Naive thymus-derived CD4-positive, alpha-beta T cell (primary cell): ENCODE results near the gene CCDC180. TPM values are rescaled to one million over a fixed set of nuclear protein-coding genes. Genes with fewer than 3 reads are reported as not detected.

Source experiments
- ATAC-seq: fragments of 150-1000 bp; cut with Tn5 transposase; 2 replicates; pipeline ENCODE4 v1.10.0; 2021; ENCODE audit warnings: mild to moderate bottlenecking, moderate library complexity
- CTCF ChIA-PET: fragments of 350-600 bp; sonication (Branson Sonifier 250); formaldehyde crosslinking; loops from one replicate; lab custom pipeline; 2021; ENCODE audit warnings: antibody characterized with exemption; lab: Charles Lee
- POLR2A ChIA-PET: fragments of 350-600 bp; sonication (Branson Sonifier 250); formaldehyde crosslinking; loops from one replicate; lab custom pipeline; 2021; ENCODE audit warnings: antibody characterized with exemption, inconsistent platforms; lab: Charles Lee
- DNase-seq, 9 donors: peaks; one replicate each; pipeline versions ENCODE4 v3.0.0 to v3.0.0-alpha.2; 2020 to 2022; ENCODE audit warnings: mixed read lengths in 1 of 9
- H3K27ac ChIP-seq: one replicate; pipeline ENCODE4 v1.7.0; 2013; ENCODE audit warnings: mild to moderate bottlenecking, low read depth, low read length, moderate library complexity
- H3K27me3 ChIP-seq, 2 donors: one replicate each; pipeline ENCODE4 v1.7.0; 2013; ENCODE audit warnings: low read length in 2 of 2, mild to moderate bottlenecking in 2 of 2, moderate library complexity in 2 of 2; ENCODE audit not compliant: control insufficient read depth in 2 of 2, insufficient read depth in 2 of 2
- H3K36me3 ChIP-seq, 3 experiments: 1 replicate in 2 of 3; 2 replicates in 1 of 3; pipeline ENCODE4 v1.7.0; 2013; ENCODE audit warnings: low read length in 3 of 3, mild to moderate bottlenecking in 3 of 3, moderate library complexity in 1 of 3; ENCODE audit not compliant: insufficient read depth in 3 of 3, control insufficient read depth in 2 of 3
- H3K4me1 ChIP-seq, 2 donors: one replicate each; pipeline ENCODE4 v1.7.0; 2013; ENCODE audit warnings: low read length in 2 of 2, mild to moderate bottlenecking in 2 of 2, moderate library complexity in 1 of 2; ENCODE audit not compliant: control insufficient read depth in 2 of 2, insufficient read depth in 2 of 2
- H3K4me3 ChIP-seq: 2 replicates; pipeline ENCODE4 v1.7.0; 2013; ENCODE audit warnings: mild to moderate bottlenecking, low read length
- H3K9me3 ChIP-seq, 3 experiments: 1 replicate in 2 of 3; 2 replicates in 1 of 3; pipeline ENCODE4 v1.7.0; 2013; ENCODE audit warnings: low read length in 3 of 3; ENCODE audit not compliant: control insufficient read depth in 2 of 3
- H3K27ac Mint-ChIP-seq, 9 donors: one replicate each; pipeline ENCODE4 v1.8.0; 2020 to 2022; ENCODE audit warnings: mixed read lengths in 9 of 9, mild to moderate bottlenecking in 8 of 9, moderate library complexity in 5 of 9, inconsistent platforms in 2 of 9
- H3K27me3 Mint-ChIP-seq, 5 donors: one replicate each; pipeline ENCODE4 v1.8.0; 2021 to 2022; ENCODE audit warnings: mixed read lengths in 5 of 5, mild to moderate bottlenecking in 1 of 5
- H3K36me3 Mint-ChIP-seq, 5 donors: one replicate each; pipeline ENCODE4 v1.8.0; 2020 to 2022; ENCODE audit warnings: mixed read lengths in 5 of 5, mild to moderate bottlenecking in 3 of 5, inconsistent platforms in 1 of 5
- H3K4me1 Mint-ChIP-seq, 7 donors: one replicate each; pipeline ENCODE4 v1.8.0; 2020 to 2022; ENCODE audit warnings: mixed read lengths in 7 of 7, mild to moderate bottlenecking in 3 of 7, inconsistent platforms in 1 of 7
- H3K4me3 Mint-ChIP-seq, 10 donors: one replicate each; pipeline ENCODE4 v1.8.0; 2020 to 2022; ENCODE audit warnings: mild to moderate bottlenecking in 10 of 10, mixed read lengths in 10 of 10, moderate library complexity in 6 of 10, inconsistent platforms in 2 of 10
- H3K9me3 Mint-ChIP-seq, 11 donors: one replicate each; pipeline ENCODE4 v1.8.0; 2020 to 2022; ENCODE audit warnings: mixed read lengths in 11 of 11, mild to moderate bottlenecking in 4 of 11, inconsistent platforms in 1 of 11, moderate library complexity in 1 of 11
- intact Hi-C, 2 donors: fragments of 100-400 bp; cut with micrococcal nuclease; formaldehyde crosslinking; loops; one replicate each; pipeline ENCODE4 v1.15.1; 2023
- polyA plus RNA-seq, 2 donors: library from polyadenylated mRNA; unstranded; fragments of 300-500 nt; fragmentation: Illumina TruSeq; gene quantifications; one replicate each; pipeline ENCODE4 v1.2.3, GENCODE V29; 2021
- total RNA-seq, 6 experiments: library from RNA in 5 of 6; stranded (reverse) in 5 of 6; gene quantifications; 1 replicate in 5 of 6; 2 replicates in 1 of 6; pipeline ENCODE4 v1.2.3 and lab custom pipeline; 2021 to 2026

CCDC180 gene
- total and polyA plus RNA-seq, 7 experiments from 2014 or later, result 0.76 to 18.1 (median 14.5) TPM

GRCh38 chr9:97320080-97320642, 12.7 kb downstream of the CCDC180 start:
- ChIA-PET POLR2A (interaction anchor here (0.5 kb wide), 1 partner anchor 115 kb away, joined by 3 read pairs; no protein-coding TSS in a partner anchor), CTCF (no interaction called here)
- ATAC-seq (no peak), DNase-seq (no peak)
- Histone ChIP-seq H3K9me3 (no peaks in the 10 kb centered on the region), H3K36me3 (peaks cover 0 to 53% (median 0%) of the 10 kb centered on the region in 3 experiments), H3K4me1 (no peaks in the 10 kb centered on the region), H3K27me3 (no peaks in the 10 kb centered on the region), H3K27ac (no peak overlapping the region), H3K4me3 (no peak overlapping the region)
- Mint-ChIP-seq H3K9me3 (peaks cover 0 to 2% (median 0%) of the 10 kb centered on the region in 11 donors), H3K4me3 (no peak overlapping the region), H3K27ac (no peak overlapping the region), H3K4me1 (peaks cover 0 to 9% (median 5%) of the 10 kb centered on the region in 7 donors), H3K27me3 (no peaks in the 10 kb centered on the region), H3K36me3 (peaks cover 7 to 77% (median 27%) of the 10 kb centered on the region in 5 donors)
- intact Hi-C loops, result no loop called here

- peaks cover 7 to 77% (median 33%) of the 10 kb centered on the region in 5 donors for H3K36me3 Mint-ChIP-seq
- CTCF ChIA-PET, result no interaction called here
These were observed 13.8 kb downstream of the CCDC180 start for GRCh38 chr9:97321251-97321650.

GRCh38 chr9:97321691-97322090, 14.2 kb downstream of the CCDC180 start:
- Mint-ChIP-seq H3K36me3 (peaks cover 7 to 78% (median 34%) of the 10 kb centered on the region in 5 donors), H3K9me3 (no peaks in the 10 kb centered on the region), H3K4me1 (peaks cover 0 to 9% (median 5%) of the 10 kb centered on the region in 7 donors), H3K4me3 (peak overlapping the region in 1 of 10 donors; percentile 18), H3K27me3 (no peaks in the 10 kb centered on the region), H3K27ac (peak overlapping the region in 1 of 9 donors; percentile 26)
- ChIA-PET POLR2A (no interaction called here), CTCF (interaction anchor here (0.7 kb wide), 1 partner anchor 19 kb away, joined by 3 read pairs; no protein-coding TSS in a partner anchor)
- ATAC-seq (no peak), DNase-seq (no peak)
- intact Hi-C loops, result no loop called here
- Histone ChIP-seq H3K27me3 (no peaks in the 10 kb centered on the region), H3K9me3 (no peaks in the 10 kb centered on the region), H3K27ac (no peak overlapping the region), H3K36me3 (peaks cover 0 to 51% (median 0%) of the 10 kb centered on the region in 3 experiments), H3K4me3 (no peak overlapping the region), H3K4me1 (no peaks in the 10 kb centered on the region)

More at GRCh38 chr9:97321251-97321650, 13.8 kb downstream of the CCDC180 start:
- H3K4me1 Mint-ChIP-seq, result peaks cover 0 to 9% (median 5%) of the 10 kb centered on the region in 7 donors
- H3K27me3 Mint-ChIP-seq, result no peaks in the 10 kb centered on the region
- H3K4me3 Mint-ChIP-seq, result no peak overlapping the region
- POLR2A ChIA-PET, result no interaction called here
- peaks cover 0 to 55% (median 0%) of the 10 kb centered on the region in 3 experiments for H3K36me3 ChIP-seq
- H3K4me3 ChIP-seq, result no peak overlapping the region
- no peak for DNase-seq
- no peaks in the 10 kb centered on the region for H3K9me3 Mint-ChIP-seq
- H3K4me1 ChIP-seq, result no peaks in the 10 kb centered on the region
- no peaks in the 10 kb centered on the region for H3K9me3 ChIP-seq
- ATAC-seq, result no peak
- intact Hi-C loops, result no loop called here
- H3K27ac Mint-ChIP-seq, result no peak overlapping the region
- no peak overlapping the region for H3K27ac ChIP-seq
- H3K27me3 ChIP-seq, result no peaks in the 10 kb centered on the region

- ChIA-PET POLR2A (no interaction called here), CTCF (interaction anchor here (0.7 kb wide), 1 partner anchor 19 kb away, joined by 3 read pairs; no protein-coding TSS in a partner anchor)
- ATAC-seq (no peak), DNase-seq (no peak)
- H3K9me3 ChIP-seq, result no peaks in the 10 kb centered on the region
- no peak overlapping the region for H3K27ac ChIP-seq
- peak overlapping the region in 1 of 9 donors; percentile 26 for H3K27ac Mint-ChIP-seq
- H3K36me3 ChIP-seq, result peaks cover 0 to 47% (median 0%) of the 10 kb centered on the region in 3 experiments
- H3K4me3 Mint-ChIP-seq, result no peak overlapping the region
- peaks cover 7 to 78% (median 33%) of the 10 kb centered on the region in 5 donors for H3K36me3 Mint-ChIP-seq
- H3K4me3 ChIP-seq, result no peak overlapping the region
- intact Hi-C loops, result no loop called here
- H3K27me3 ChIP-seq, result no peaks in the 10 kb centered on the region
- no peaks in the 10 kb centered on the region for H3K9me3 Mint-ChIP-seq
- H3K4me1 Mint-ChIP-seq, result peaks cover 0 to 9% (median 5%) of the 10 kb centered on the region in 7 donors
- H3K4me1 ChIP-seq, result no peaks in the 10 kb centered on the region
- H3K27me3 Mint-ChIP-seq, result no peaks in the 10 kb centered on the region
These were observed 14.6 kb downstream of the CCDC180 start for GRCh38 chr9:97322105-97322504.

- Histone ChIP-seq H3K27ac (no peak overlapping the region), H3K9me3 (no peaks in the 10 kb centered on the region), H3K27me3 (no peaks in the 10 kb centered on the region), H3K4me1 (no peaks in the 10 kb centered on the region), H3K36me3 (peaks cover 0 to 59% (median 0%) of the 10 kb centered on the region in 3 experiments), H3K4me3 (no peak overlapping the region)
- ChIA-PET POLR2A (no interaction called here), CTCF (no interaction called here)
- DNase-seq (no peak), ATAC-seq (no peak)
- H3K4me1 Mint-ChIP-seq, result no peaks in the 10 kb centered on the region
- peaks cover 0 to 82% (median 47%) of the 10 kb centered on the region in 5 donors for H3K36me3 Mint-ChIP-seq
- intact Hi-C loops, result no loop called here
- no peak overlapping the region for H3K27ac Mint-ChIP-seq
- peaks cover 0 to 3% (median 0%) of the 10 kb centered on the region in 11 donors for H3K9me3 Mint-ChIP-seq
- H3K27me3 Mint-ChIP-seq, result no peaks in the 10 kb centered on the region
- H3K4me3 Mint-ChIP-seq, result no peak overlapping the region
These were observed 17.5 kb downstream of the CCDC180 start for GRCh38 chr9:97324954-97325353.

GRCh38 chr9:97327562-97327961, 20.1 kb downstream of the CCDC180 start:
- Mint-ChIP-seq H3K9me3 (peaks cover 0 to 5% (median 1%) of the 10 kb centered on the region in 11 donors), H3K27ac (no peak overlapping the region), H3K36me3 (peaks cover 2 to 89% (median 63%) of the 10 kb centered on the region in 5 donors), H3K4me3 (no peak overlapping the region), H3K27me3 (no peaks in the 10 kb centered on the region), H3K4me1 (peaks cover 0 to 6% (median 2%) of the 10 kb centered on the region in 7 donors)
- POLR2A ChIA-PET, result no interaction called here
- no peak overlapping the region for H3K4me3 ChIP-seq
- H3K9me3 ChIP-seq, result no peaks in the 10 kb centered on the region
- H3K27me3 ChIP-seq, result no peaks in the 10 kb centered on the region
- peaks cover 0 to 44% (median 0%) of the 10 kb centered on the region in 3 experiments for H3K36me3 ChIP-seq
- ATAC-seq (no peak), DNase-seq (no peak)
- intact Hi-C loops, result no loop called here
- CTCF ChIA-PET, result no interaction called here
- no peaks in the 10 kb centered on the region for H3K4me1 ChIP-seq
- H3K27ac ChIP-seq, result no peak overlapping the region
